PC-3 (cell line): Measurements from ENCODE around the gene ETV5.

Experiments used
- EZH2 ChIP-seq: fragments of 300-600 bp; sonication (generic); IDR thresholded peaks from one replicate; pipeline ENCODE4 v1.6.1; 2017; ENCODE audit warnings: antibody characterized with exemption, mild to moderate bottlenecking, low read length; ENCODE audit not compliant: unreplicated experiment
- TF ChIP-seq, protein P1 (sequence below): fragments of 300-600 bp; sonication (generic); conservative IDR thresholded peaks from 2 replicates; pipeline ENCODE4 v1.5.1; 2017; ENCODE audit warnings: antibody characterized with exemption, low read depth, mild to moderate bottlenecking, low read length

GRCh38 chr3:186003610-186004009 lies 105.3 kb downstream of the ETV5 start:
- TF ChIP-seq, protein P1, sequence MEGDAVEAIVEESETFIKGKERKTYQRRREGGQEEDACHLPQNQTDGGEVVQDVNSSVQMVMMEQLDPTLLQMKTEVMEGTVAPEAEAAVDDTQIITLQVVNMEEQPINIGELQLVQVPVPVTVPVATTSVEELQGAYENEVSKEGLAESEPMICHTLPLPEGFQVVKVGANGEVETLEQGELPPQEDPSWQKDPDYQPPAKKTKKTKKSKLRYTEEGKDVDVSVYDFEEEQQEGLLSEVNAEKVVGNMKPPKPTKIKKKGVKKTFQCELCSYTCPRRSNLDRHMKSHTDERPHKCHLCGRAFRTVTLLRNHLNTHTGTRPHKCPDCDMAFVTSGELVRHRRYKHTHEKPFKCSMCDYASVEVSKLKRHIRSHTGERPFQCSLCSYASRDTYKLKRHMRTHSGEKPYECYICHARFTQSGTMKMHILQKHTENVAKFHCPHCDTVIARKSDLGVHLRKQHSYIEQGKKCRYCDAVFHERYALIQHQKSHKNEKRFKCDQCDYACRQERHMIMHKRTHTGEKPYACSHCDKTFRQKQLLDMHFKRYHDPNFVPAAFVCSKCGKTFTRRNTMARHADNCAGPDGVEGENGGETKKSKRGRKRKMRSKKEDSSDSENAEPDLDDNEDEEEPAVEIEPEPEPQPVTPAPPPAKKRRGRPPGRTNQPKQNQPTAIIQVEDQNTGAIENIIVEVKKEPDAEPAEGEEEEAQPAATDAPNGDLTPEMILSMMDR: no peak
- no peak for TF ChIP-seq EZH2
